Astrocyte (in vitro differentiated cells and primary cell): ENCODE data around the gene TNFRSF18. TPM values are rescaled to one million over a fixed set of nuclear protein-coding genes. Genes with fewer than 3 reads are reported as not detected.

Experiments used
- DNase-seq: peaks from one replicate; pipeline ENCODE4 v3.0.0-alpha.2; 2010; ENCODE audit warnings: low read depth
- FAIRE-seq: peaks from 2 replicates; lab custom pipeline; 2011; peaks lifted over from hg19 to GRCh38; lab: Jason Lieb, UNC
- H2AFZ ChIP-seq: 2 replicates; pipeline ENCODE4 v1.6.0; 2012; ENCODE audit warnings: low read depth, low read length, inconsistent platforms
- H3K27ac ChIP-seq: 2 replicates; pipeline ENCODE4 v1.5.1; 2011; ENCODE audit warnings: low read depth, low read length, inconsistent platforms
- H3K27me3 ChIP-seq: 2 replicates; pipeline ENCODE4 v1.6.0; 2011; ENCODE audit warnings: low read length, inconsistent platforms; ENCODE audit not compliant: insufficient read depth
- H3K36me3 ChIP-seq: 2 replicates; pipeline ENCODE4 v1.5.1; 2011; ENCODE audit warnings: low read length, inconsistent platforms; ENCODE audit not compliant: insufficient read depth
- H3K4me1 ChIP-seq: 2 replicates; pipeline ENCODE4 v1.5.1; 2011; ENCODE audit warnings: low read length, inconsistent platforms; ENCODE audit not compliant: insufficient read depth
- H3K4me2 ChIP-seq: 2 replicates; pipeline ENCODE4 v1.6.0; 2012; ENCODE audit warnings: low read length, inconsistent platforms
- H3K4me3 ChIP-seq: 2 replicates; pipeline ENCODE4 v1.5.1; 2011; ENCODE audit warnings: low read depth, mild to moderate bottlenecking, low read length, inconsistent platforms; ENCODE audit not compliant: insufficient read depth
- H3K79me2 ChIP-seq: 2 replicates; pipeline ENCODE4 v1.6.0; 2012; ENCODE audit warnings: mild to moderate bottlenecking, low read length, inconsistent platforms; ENCODE audit not compliant: insufficient read depth
- H3K9ac ChIP-seq: 2 replicates; pipeline ENCODE4 v1.6.0; 2012; ENCODE audit warnings: mild to moderate bottlenecking, low read length, inconsistent platforms
- H3K9me3 ChIP-seq: 2 replicates; pipeline ENCODE4 v1.5.1; 2012; ENCODE audit warnings: low read depth, mild to moderate bottlenecking, low read length, inconsistent platforms; ENCODE audit not compliant: insufficient read depth
- H4K20me1 ChIP-seq: 2 replicates; pipeline ENCODE4 v1.6.0; 2012; ENCODE audit warnings: low read length, inconsistent platforms; ENCODE audit not compliant: insufficient read depth
- H3K27ac Mint-ChIP-seq: one replicate; pipeline ENCODE4 v1.8.0; 2021; ENCODE audit warnings: mild to moderate bottlenecking, mixed read lengths; ENCODE audit not compliant: unreplicated experiment
- H3K27me3 Mint-ChIP-seq: one replicate; pipeline ENCODE4 v1.8.0; 2021; ENCODE audit warnings: low read depth, mixed read lengths; ENCODE audit not compliant: unreplicated experiment
- H3K36me3 Mint-ChIP-seq: one replicate; pipeline ENCODE4 v1.8.0; 2021; ENCODE audit warnings: low read depth, mixed read lengths; ENCODE audit not compliant: unreplicated experiment
- H3K4me1 Mint-ChIP-seq: one replicate; pipeline ENCODE4 v1.8.0; 2021; ENCODE audit warnings: low read depth, mixed read lengths; ENCODE audit not compliant: unreplicated experiment
- H3K4me3 Mint-ChIP-seq: one replicate; pipeline ENCODE4 v1.8.0; 2021; ENCODE audit warnings: mild to moderate bottlenecking, moderate library complexity, mixed read lengths; ENCODE audit not compliant: unreplicated experiment
- H3K9me3 Mint-ChIP-seq: one replicate; pipeline ENCODE4 v1.8.0; 2021; ENCODE audit warnings: mild to moderate bottlenecking, mixed read lengths; ENCODE audit not compliant: unreplicated experiment
- EZH2 ChIP-seq: IDR thresholded peaks from 2 replicates; pipeline ENCODE4 v1.6.1; 2012; ENCODE audit warnings: mild to moderate bottlenecking, low read length, inconsistent platforms; ENCODE audit not compliant: insufficient read depth
- total RNA-seq: library from RNA; stranded (reverse); gene quantifications from 2 replicates; pipeline ENCODE4 v1.2.1, GENCODE V29; 2021
- TF ChIP-seq, protein P1 (sequence below): IDR thresholded peaks from 2 replicates; pipeline ENCODE4 v1.5.1; 2011; ENCODE audit warnings: low read depth, mild to moderate bottlenecking, inconsistent platforms, low read length, moderate library complexity; ENCODE audit not compliant: insufficient read depth

TNFRSF18 gene
- total RNA-seq, 1 donor from 2014 or later, result 0.66 TPM

GRCh38 chr1:1175221-1176062, 30.9 kb downstream of the TNFRSF18 start:
- no peaks in the 10 kb centered on the region for H4K20me1 ChIP-seq
- H3K36me3 ChIP-seq, result no peaks in the 10 kb centered on the region
- H3K9me3 ChIP-seq, result no peaks in the 10 kb centered on the region
- H3K9ac ChIP-seq, result no peak overlapping the region
- peaks cover 35% of the 10 kb centered on the region for H3K27me3 ChIP-seq
- no peak for TF ChIP-seq EZH2
- TF ChIP-seq, protein P1, sequence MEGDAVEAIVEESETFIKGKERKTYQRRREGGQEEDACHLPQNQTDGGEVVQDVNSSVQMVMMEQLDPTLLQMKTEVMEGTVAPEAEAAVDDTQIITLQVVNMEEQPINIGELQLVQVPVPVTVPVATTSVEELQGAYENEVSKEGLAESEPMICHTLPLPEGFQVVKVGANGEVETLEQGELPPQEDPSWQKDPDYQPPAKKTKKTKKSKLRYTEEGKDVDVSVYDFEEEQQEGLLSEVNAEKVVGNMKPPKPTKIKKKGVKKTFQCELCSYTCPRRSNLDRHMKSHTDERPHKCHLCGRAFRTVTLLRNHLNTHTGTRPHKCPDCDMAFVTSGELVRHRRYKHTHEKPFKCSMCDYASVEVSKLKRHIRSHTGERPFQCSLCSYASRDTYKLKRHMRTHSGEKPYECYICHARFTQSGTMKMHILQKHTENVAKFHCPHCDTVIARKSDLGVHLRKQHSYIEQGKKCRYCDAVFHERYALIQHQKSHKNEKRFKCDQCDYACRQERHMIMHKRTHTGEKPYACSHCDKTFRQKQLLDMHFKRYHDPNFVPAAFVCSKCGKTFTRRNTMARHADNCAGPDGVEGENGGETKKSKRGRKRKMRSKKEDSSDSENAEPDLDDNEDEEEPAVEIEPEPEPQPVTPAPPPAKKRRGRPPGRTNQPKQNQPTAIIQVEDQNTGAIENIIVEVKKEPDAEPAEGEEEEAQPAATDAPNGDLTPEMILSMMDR, result no peak
- no peaks in the 10 kb centered on the region for H3K4me1 ChIP-seq
- no peaks in the 10 kb centered on the region for H3K36me3 Mint-ChIP-seq
- H3K27ac ChIP-seq, result no peak overlapping the region
- no peak for DNase-seq
- no peak overlapping the region for H3K4me3 ChIP-seq
- H3K4me2 ChIP-seq, result no peak overlapping the region
- no peaks in the 10 kb centered on the region for H3K9me3 Mint-ChIP-seq
- FAIRE-seq, result no peak
- no peaks in the 10 kb centered on the region for H3K79me2 ChIP-seq
- peaks cover 32% of the 10 kb centered on the region for H3K27me3 Mint-ChIP-seq
- no peak overlapping the region for H2AFZ ChIP-seq
- H3K4me3 Mint-ChIP-seq, result no peak overlapping the region
- H3K4me1 Mint-ChIP-seq, result no peaks in the 10 kb centered on the region
- no peak overlapping the region for H3K27ac Mint-ChIP-seq

- peaks cover 4% of the 10 kb centered on the region for H3K4me1 Mint-ChIP-seq
- Histone ChIP-seq H3K9me3 (no peaks in the 10 kb centered on the region), H3K27ac (no peak within 1 kb of the TSS), H3K4me2 (no peak within 1 kb of the TSS), H3K4me1 (no peaks in the 10 kb centered on the region), H3K9ac (no peak within 1 kb of the TSS), H3K36me3 (no peaks in the 10 kb centered on the region), H3K27me3 (peaks cover 35% of the 10 kb centered on the region), H3K79me2 (no peaks in the 10 kb centered on the region), H3K4me3 (no peak within 1 kb of the TSS), H4K20me1 (no peaks in the 10 kb centered on the region), H2AFZ (no peak within 1 kb of the TSS)
- no peak for DNase-seq
- H3K36me3 Mint-ChIP-seq, result no peaks in the 10 kb centered on the region
- H3K27ac Mint-ChIP-seq, result no peak within 1 kb of the TSS
- no peak for FAIRE-seq
- peak; percentile 52 for TF ChIP-seq EZH2
- TF ChIP-seq, protein P1, result no peak
- H3K9me3 Mint-ChIP-seq, result no peaks in the 10 kb centered on the region
- no peak within 1 kb of the TSS for H3K4me3 Mint-ChIP-seq
- H3K27me3 Mint-ChIP-seq, result peaks cover 35% of the 10 kb centered on the region
Measured at GRCh38 chr1:1173793-1174415, 32.5 kb downstream of the TNFRSF18 start, which contains the start of gene TTLL10. TTLL10 (plus strand) TSS chr1:1173880; CDS start chr1:1179216, 5,336 bp downstream.
